ENCODE data around the gene IQGAP1. TPM values are rescaled to one million over a fixed set of nuclear protein-coding genes. Genes with fewer than 3 reads are reported as not detected.
A peak's percentile ranks its signal among the peaks of the same experiment; 100 is the strongest.

IQGAP1 gene
- total and polyA plus RNA-seq, 4 experiments from 2014 or later: 86.1 to 132 (median 125) TPM

DNA sequence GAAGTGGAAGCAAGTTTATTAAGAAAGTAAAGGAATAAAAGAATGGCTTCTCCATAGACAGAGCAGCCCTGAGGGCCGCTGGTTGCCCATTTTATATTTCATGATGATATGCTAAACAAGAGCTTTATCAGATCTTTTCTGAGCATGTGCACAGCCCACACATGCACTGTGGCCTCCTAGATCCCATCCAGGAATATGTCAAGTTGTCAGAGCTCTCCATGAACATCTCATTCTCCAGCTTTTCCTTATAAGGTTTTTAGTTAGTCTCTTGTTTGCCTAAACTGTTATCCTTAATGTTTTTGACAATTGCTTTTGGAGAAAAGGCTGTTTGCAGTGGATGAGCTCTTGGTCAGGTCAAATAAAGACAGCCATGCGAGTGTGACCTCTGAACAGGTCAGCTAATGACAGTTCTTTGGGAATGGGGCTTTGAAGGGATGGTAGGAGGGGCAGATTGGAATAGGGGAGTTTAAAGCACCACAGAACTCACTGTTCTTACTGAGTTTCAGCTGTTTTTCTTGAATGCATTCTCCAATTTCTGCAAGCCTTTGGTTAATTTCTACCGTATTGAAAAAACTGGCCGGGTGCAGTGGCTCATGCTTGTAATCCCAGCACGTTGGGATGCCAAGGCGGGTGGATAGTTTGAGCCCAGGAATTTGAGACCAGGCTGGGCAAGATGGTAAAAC is 72.2 kb downstream of the IQGAP1 start:
- intact Hi-C loops (cut with micrococcal nuclease): no loop called here
- Histone ChIP-seq H3K36me3 (ENCODE audit: insufficient read depth, low read length) (peaks cover 39% of the 10 kb centered on the region), H3K4me3 (ENCODE audit: low read length in 2 of 2) (no peak overlapping the region), H3K27ac (ENCODE audit: low read depth, low read length) (no peak overlapping the region), H3K9me3 (ENCODE audit: control insufficient read depth in 1 of 2, low read length in 2 of 2) (no peaks in the 10 kb centered on the region), H3K27me3 (ENCODE audit: insufficient read depth, low read length) (no peaks in the 10 kb centered on the region), H3K4me1 (ENCODE audit: insufficient read depth, low read length) (no peaks in the 10 kb centered on the region)
- ChIA-PET CTCF (ENCODE audit: partially characterized antibody) (interaction anchor here (1.0 to 1.4 kb wide), 6 partner anchors 20 to 167 kb away, joined by 3 to 5 read pairs (median 4); no protein-coding TSS in a partner anchor), POLR2A (ENCODE audit: partially characterized antibody) (no interaction called here)
- no peak for DNase-seq
- Mint-ChIP-seq H3K4me3 (no peak overlapping the region), H3K9me3 (no peaks in the 10 kb centered on the region), H3K27me3 (no peaks in the 10 kb centered on the region), H3K4me1 (peaks cover 5 to 12% (median 10%) of the 10 kb centered on the region in 4 donors), H3K27ac (peak overlapping the region in 3 of 7 donors; percentile 64 to 87 (median 65)), H3K36me3 (peaks cover 49 to 79% of the 10 kb centered on the region in 2 donors)

DNA sequence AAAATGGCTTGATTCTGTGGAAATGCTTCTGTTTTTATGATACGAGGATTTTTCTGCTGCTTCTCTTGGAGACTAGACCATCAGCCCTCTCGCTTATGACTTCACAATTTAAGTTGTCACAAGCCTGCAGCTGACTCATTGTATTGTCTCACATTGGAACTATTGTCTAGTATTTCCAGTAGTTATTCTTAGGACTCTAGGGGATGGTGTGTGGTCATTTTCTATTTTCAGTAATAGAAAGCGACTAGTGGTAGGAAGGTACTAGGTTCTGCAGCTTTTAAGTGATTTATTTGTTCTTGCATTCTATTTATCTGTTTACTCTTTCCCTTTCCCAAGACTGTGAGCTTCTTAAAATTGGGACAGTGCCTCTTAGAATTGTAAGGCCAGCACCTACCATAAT is 75.3 kb downstream of the IQGAP1 start:
- no peak for DNase-seq
- intact Hi-C loops (cut with micrococcal nuclease): no loop called here
- POLR2A ChIA-PET (ENCODE audit: partially characterized antibody): no interaction called here
- H3K4me1 Mint-ChIP-seq: peaks cover 5 to 11% (median 7%) of the 10 kb centered on the region in 4 donors
- no peaks in the 10 kb centered on the region for H3K4me1 ChIP-seq (ENCODE audit: insufficient read depth, low read length)
- no peaks in the 10 kb centered on the region for H3K27me3 ChIP-seq (ENCODE audit: insufficient read depth, low read length)
- no peak overlapping the region for H3K4me3 ChIP-seq (ENCODE audit: low read length in 2 of 2)
- H3K27me3 Mint-ChIP-seq: no peaks in the 10 kb centered on the region
- no peak overlapping the region for H3K4me3 Mint-ChIP-seq
- CTCF ChIA-PET (ENCODE audit: partially characterized antibody): interaction anchor here (1.6 to 6.0 kb wide), 4 partner anchors 18 to 144 kb away, joined by 6 to 35 read pairs (median 8); no protein-coding TSS in a partner anchor
- peak overlapping the region in 4 of 7 donors; percentile 3 to 33 (median 24) for H3K27ac Mint-ChIP-seq
- no peaks in the 10 kb centered on the region for H3K9me3 ChIP-seq (ENCODE audit: control insufficient read depth in 1 of 2, low read length in 2 of 2)
- peaks cover 41% of the 10 kb centered on the region for H3K36me3 ChIP-seq (ENCODE audit: insufficient read depth, low read length)
- H3K9me3 Mint-ChIP-seq: no peaks in the 10 kb centered on the region
- H3K36me3 Mint-ChIP-seq: peaks cover 48 to 77% of the 10 kb centered on the region in 2 donors
- no peak overlapping the region for H3K27ac ChIP-seq (ENCODE audit: low read depth, low read length)

DNA sequence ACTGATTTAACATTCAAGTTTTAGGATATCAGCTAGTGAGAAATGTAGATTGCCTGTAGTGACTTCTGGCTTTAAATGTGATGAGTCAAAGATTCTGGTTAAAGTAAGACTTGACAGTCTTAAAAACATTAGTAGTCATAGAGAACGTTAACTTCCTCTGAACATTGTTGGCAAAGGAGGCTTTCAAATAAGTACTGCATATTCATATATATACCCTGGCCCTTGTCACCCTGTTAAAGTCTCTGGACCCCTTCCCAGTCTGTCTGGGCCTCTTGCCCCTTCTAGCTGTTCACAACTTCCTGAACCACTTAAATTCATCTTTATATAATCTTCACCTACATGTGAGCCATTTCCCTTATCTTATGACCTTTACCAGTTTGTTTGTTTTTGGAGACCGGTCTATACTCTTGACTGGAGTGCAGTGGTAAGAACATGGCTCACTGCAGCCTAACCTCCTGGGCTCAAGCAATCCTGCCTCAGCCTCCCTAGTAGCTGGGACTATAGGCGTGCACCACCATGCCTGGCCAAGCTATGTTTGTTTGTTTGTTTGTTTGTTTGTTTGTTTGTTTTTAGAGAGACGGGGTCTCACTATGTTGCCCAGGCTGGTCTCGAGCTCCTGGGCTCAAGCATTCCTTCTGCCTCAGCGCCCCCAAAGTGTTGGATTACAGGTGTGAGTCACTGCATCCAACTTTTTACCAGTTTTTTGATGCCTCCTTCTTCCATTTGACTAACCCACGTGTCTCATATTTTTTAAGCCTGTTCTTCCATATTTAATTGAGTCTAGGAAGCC is 77.3 kb downstream of the IQGAP1 start:
- ChIA-PET POLR2A (ENCODE audit: partially characterized antibody) (no interaction called here), CTCF (ENCODE audit: partially characterized antibody) (interaction anchor here (1.1 to 6.0 kb wide), 7 partner anchors 12 to 146 kb away, joined by 3 to 35 read pairs (median 5); no protein-coding TSS in a partner anchor)
- Mint-ChIP-seq H3K4me1 (peaks cover 3 to 20% (median 13%) of the 10 kb centered on the region in 4 donors), H3K27me3 (no peaks in the 10 kb centered on the region), H3K36me3 (peaks cover 42 to 76% of the 10 kb centered on the region in 2 donors), H3K4me3 (peak overlapping the region in 1 of 8 donors; percentile 33), H3K27ac (peak overlapping the region in 4 of 7 donors; percentile 48 to 70 (median 49)), H3K9me3 (no peaks in the 10 kb centered on the region)
- no peak overlapping the region for H3K27ac ChIP-seq (ENCODE audit: low read depth, low read length)
- H3K4me1 ChIP-seq (ENCODE audit: insufficient read depth, low read length): no peaks in the 10 kb centered on the region
- no peak for DNase-seq
- H3K4me3 ChIP-seq (ENCODE audit: low read length in 2 of 2): no peak overlapping the region
- intact Hi-C loops (cut with micrococcal nuclease): no loop called here
- no peaks in the 10 kb centered on the region for H3K9me3 ChIP-seq (ENCODE audit: control insufficient read depth in 1 of 2, low read length in 2 of 2)
- no peaks in the 10 kb centered on the region for H3K27me3 ChIP-seq (ENCODE audit: insufficient read depth, low read length)
- peaks cover 35% of the 10 kb centered on the region for H3K36me3 ChIP-seq (ENCODE audit: insufficient read depth, low read length)

DNA sequence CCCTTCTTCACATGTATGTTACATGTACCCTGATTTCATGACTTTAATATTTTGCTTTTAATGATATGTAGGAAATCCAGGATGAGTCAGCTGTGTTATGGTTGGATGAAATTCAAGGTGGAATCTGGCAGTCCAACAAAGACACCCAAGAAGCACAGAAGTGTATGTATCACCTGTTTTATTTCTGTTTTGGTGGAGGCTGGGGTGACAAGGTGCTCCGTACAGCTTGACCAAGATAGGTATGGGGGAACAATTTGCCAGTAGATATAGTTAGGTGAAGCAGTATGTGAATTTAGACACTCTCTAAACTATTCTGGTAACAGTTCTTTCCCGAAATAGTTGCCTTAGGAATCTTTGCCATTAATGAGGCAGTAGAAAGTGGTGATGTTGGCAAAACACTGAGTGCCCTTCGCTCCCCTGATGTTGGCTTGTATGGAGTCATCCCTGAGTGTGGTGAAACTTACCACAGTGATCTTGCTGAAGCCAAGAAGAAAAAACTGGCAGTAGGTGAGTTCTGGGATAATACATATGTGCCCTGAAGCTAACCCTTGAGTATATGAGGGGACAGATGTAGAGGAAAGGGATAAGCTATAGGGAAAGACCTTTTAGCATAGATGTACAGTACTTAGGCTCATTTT is 78.0 kb downstream of the IQGAP1 start:
- H3K36me3 Mint-ChIP-seq: peaks cover 46 to 80% of the 10 kb centered on the region in 2 donors
- ChIA-PET CTCF (ENCODE audit: partially characterized antibody) (interaction anchor here (0.7 to 6.0 kb wide), 8 partner anchors 9 to 164 kb away, joined by 3 to 35 read pairs (median 4); no protein-coding TSS in a partner anchor), POLR2A (ENCODE audit: partially characterized antibody) (no interaction called here)

DNA sequence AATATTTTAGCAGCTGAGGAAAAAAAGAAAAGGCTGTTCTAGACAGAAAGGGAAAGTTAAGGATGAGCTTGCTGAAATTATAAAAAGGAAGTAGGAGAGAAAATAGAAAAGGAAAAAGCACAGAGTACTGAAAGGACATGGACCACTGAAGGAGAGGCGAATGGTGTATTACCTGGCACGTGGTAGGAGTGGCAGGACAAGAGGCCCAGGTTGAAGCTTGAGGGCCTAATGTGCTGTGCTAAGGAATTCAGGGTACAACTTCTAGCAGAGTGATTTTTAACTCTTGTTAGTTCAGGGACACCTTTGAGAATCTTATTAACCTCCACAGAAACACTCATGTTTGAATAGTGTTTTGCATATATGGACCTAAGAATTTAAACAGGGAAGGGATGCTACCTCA is 81.7 kb downstream of the IQGAP1 start:
- no peaks in the 10 kb centered on the region for H3K9me3 Mint-ChIP-seq
- H3K27me3 ChIP-seq (ENCODE audit: insufficient read depth, low read length): no peaks in the 10 kb centered on the region
- H3K27ac Mint-ChIP-seq: peak overlapping the region in 5 of 7 donors; percentile 26 to 81 (median 62)
- H3K4me3 Mint-ChIP-seq: no peak overlapping the region
- intact Hi-C loops (cut with micrococcal nuclease): loop anchor here (10.0 kb wide), 1 partner anchor 45 kb away; no protein-coding TSS in a partner anchor
- peaks cover 9 to 20% (median 11%) of the 10 kb centered on the region in 4 donors for H3K4me1 Mint-ChIP-seq
- POLR2A ChIA-PET (ENCODE audit: partially characterized antibody): no interaction called here
- CTCF ChIA-PET (ENCODE audit: partially characterized antibody): interaction anchor here (0.6 to 1.5 kb wide), 3 partner anchors 51 to 176 kb away, joined by 3 read pairs; no protein-coding TSS in a partner anchor
- no peak for DNase-seq
- peaks cover 56% of the 10 kb centered on the region for H3K36me3 ChIP-seq (ENCODE audit: insufficient read depth, low read length)
- peaks cover 70 to 83% of the 10 kb centered on the region in 2 donors for H3K36me3 Mint-ChIP-seq
- H3K27me3 Mint-ChIP-seq: no peaks in the 10 kb centered on the region
- no peaks in the 10 kb centered on the region for H3K4me1 ChIP-seq (ENCODE audit: insufficient read depth, low read length)
- H3K9me3 ChIP-seq (ENCODE audit: control insufficient read depth in 1 of 2, low read length in 2 of 2): no peaks in the 10 kb centered on the region
- no peak overlapping the region for H3K27ac ChIP-seq (ENCODE audit: low read depth, low read length)
- H3K4me3 ChIP-seq (ENCODE audit: low read length in 2 of 2): no peak overlapping the region

More for the DNA sequence above, 78.0 kb downstream of the IQGAP1 start:
- Histone ChIP-seq H3K27ac (ENCODE audit: low read depth, low read length) (no peak overlapping the region), H3K36me3 (ENCODE audit: insufficient read depth, low read length) (peaks cover 40% of the 10 kb centered on the region), H3K4me3 (ENCODE audit: low read length in 2 of 2) (no peak overlapping the region), H3K4me1 (ENCODE audit: insufficient read depth, low read length) (no peaks in the 10 kb centered on the region), H3K27me3 (ENCODE audit: insufficient read depth, low read length) (no peaks in the 10 kb centered on the region), H3K9me3 (ENCODE audit: control insufficient read depth in 1 of 2, low read length in 2 of 2) (no peaks in the 10 kb centered on the region)
- Mint-ChIP-seq H3K27ac (peak overlapping the region in 3 of 7 donors; percentile 48 to 82 (median 49)), H3K27me3 (no peaks in the 10 kb centered on the region), H3K4me3 (no peak overlapping the region), H3K4me1 (peaks cover 8 to 24% (median 15%) of the 10 kb centered on the region in 4 donors), H3K9me3 (no peaks in the 10 kb centered on the region)
- intact Hi-C loops (cut with micrococcal nuclease): no loop called here
- no peak for DNase-seq

DNA sequence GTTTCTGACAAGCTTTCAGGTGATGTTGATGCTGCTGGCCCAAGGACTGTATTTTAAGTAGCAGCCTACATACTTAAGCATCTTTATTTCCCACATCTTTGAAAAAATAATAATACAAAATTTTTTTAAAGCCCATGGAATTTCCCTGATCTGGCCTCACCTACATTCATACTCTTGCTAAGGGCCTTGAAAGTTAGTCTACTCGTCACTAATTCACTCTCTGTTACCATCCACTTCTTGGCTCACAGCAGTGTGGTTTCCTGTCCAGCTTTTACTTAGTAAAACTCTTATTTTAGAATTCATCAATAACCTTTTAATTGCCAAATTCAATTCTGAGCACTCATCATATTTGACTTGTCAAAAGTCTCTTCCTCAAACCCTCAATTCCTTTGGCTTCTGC is 82.4 kb downstream of the IQGAP1 start:
- no peak overlapping the region for H3K4me3 ChIP-seq (ENCODE audit: low read length in 2 of 2)
- no peaks in the 10 kb centered on the region for H3K4me1 ChIP-seq (ENCODE audit: insufficient read depth, low read length)
- H3K9me3 ChIP-seq (ENCODE audit: control insufficient read depth in 1 of 2, low read length in 2 of 2): no peaks in the 10 kb centered on the region
- no peak for DNase-seq
- ChIA-PET POLR2A (ENCODE audit: partially characterized antibody) (no interaction called here), CTCF (ENCODE audit: partially characterized antibody) (interaction anchor here (1.1 kb wide), 1 partner anchor 12 kb away, joined by 5 read pairs; no protein-coding TSS in a partner anchor)
- Mint-ChIP-seq H3K9me3 (no peaks in the 10 kb centered on the region), H3K27me3 (no peaks in the 10 kb centered on the region), H3K4me3 (no peak overlapping the region), H3K27ac (peak overlapping the region in 6 of 7 donors; percentile 21 to 81 (median 64)), H3K36me3 (peaks cover 68 to 77% of the 10 kb centered on the region in 2 donors), H3K4me1 (peaks cover 9 to 20% (median 11%) of the 10 kb centered on the region in 4 donors)
- peaks cover 53% of the 10 kb centered on the region for H3K36me3 ChIP-seq (ENCODE audit: insufficient read depth, low read length)
- no peak overlapping the region for H3K27ac ChIP-seq (ENCODE audit: low read depth, low read length)
- intact Hi-C loops (cut with micrococcal nuclease): loop anchor here (10.0 kb wide), 1 partner anchor 46 kb away; no protein-coding TSS in a partner anchor
- H3K27me3 ChIP-seq (ENCODE audit: insufficient read depth, low read length): no peaks in the 10 kb centered on the region

All from CD4-positive, alpha-beta memory T cell (primary cell).